GM21825 (cell line): ENCODE data around the gene MYEOV.

Source experiments
- ATAC-seq: cut with Tn5 transposase; IDR thresholded peaks from one replicate; pipeline ENCODE4 v1.9.1; 2021; ENCODE audit warnings: mild to moderate bottlenecking, moderate library complexity; ENCODE audit not compliant: unreplicated experiment

Gene MYEOV

GRCh38 chr11:69339041-69339733, 45.2 kb downstream of the MYEOV start:
- ATAC-seq = no peak

- ATAC-seq = no peak
Observed at GRCh38 chr11:69339983-69340565, 46.1 kb downstream of the MYEOV start.

GRCh38 chr11:69342588-69343330, 48.8 kb downstream of the MYEOV start:
- ATAC-seq = no peak

- no peak for ATAC-seq
Observed at GRCh38 chr11:69343401-69344321, 49.7 kb downstream of the MYEOV start.

- no peak for ATAC-seq
Observed at GRCh38 chr11:69344570-69345145, 50.7 kb downstream of the MYEOV start.
